ENCODE results near the gene ST6GALNAC5.

Gene ST6GALNAC5

GRCh38 chr1:77056525-77056924 is 189.2 kb downstream of the ST6GALNAC5 start:
- no peak for DNase-seq

GRCh38 chr1:77057994-77058585 is 190.8 kb downstream of the ST6GALNAC5 start:
- no peak for DNase-seq

- no peak for DNase-seq
Observed at GRCh38 chr1:77060000-77060399, 192.7 kb downstream of the ST6GALNAC5 start.

DNA sequence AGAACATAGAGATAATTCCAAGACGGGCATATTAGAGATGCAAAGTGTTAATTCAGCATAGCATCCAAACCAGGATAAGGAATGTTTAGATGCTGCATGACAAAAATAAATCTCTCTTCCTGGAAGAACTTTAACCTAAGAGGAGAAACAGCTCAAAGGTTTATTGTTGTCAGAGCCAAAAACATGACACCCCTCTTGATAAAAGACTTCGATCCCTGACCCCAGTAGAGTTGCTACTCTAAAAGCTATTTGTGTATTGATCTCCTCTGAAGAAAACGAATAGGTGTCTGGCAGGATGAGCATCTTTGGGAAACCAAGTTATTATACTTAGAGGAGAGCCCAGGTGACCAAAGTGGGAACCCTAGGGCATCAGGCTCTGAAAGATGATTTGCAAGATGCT is 193.9 kb downstream of the ST6GALNAC5 start:
- no peak for DNase-seq

- DNase-seq: no peak
Observed at GRCh38 chr1:77063118-77063517, 195.8 kb downstream of the ST6GALNAC5 start.

GRCh38 chr1:77064246-77064645 is 197.0 kb downstream of the ST6GALNAC5 start:
- no peak for DNase-seq

GRCh38 chr1:77065693-77066342 is 198.5 kb downstream of the ST6GALNAC5 start:
- DNase-seq: no peak

DNA sequence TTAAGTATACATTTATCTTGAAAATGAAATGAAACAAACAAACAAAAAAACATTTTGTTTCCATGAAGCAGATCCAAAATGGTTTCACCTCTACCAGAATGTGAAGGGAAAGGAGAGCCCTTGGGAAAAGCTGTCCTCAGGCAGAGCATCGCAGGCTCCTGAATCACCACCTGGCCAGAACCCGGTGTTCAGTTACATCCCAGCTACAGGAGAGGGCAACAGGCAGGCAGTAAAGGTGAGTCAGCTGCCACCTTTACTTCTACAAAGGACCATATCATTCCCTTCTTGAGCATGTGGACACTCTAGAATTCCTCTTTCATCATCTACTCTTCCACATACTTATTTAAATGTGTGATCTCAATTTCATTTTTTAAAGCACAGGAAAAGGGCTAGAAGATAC is 200.7 kb downstream of the ST6GALNAC5 start:
- DNase-seq: no peak

GRCh38 chr1:77076759-77077158 is 209.5 kb downstream of the ST6GALNAC5 start:
- DNase-seq: no peak

DNA sequence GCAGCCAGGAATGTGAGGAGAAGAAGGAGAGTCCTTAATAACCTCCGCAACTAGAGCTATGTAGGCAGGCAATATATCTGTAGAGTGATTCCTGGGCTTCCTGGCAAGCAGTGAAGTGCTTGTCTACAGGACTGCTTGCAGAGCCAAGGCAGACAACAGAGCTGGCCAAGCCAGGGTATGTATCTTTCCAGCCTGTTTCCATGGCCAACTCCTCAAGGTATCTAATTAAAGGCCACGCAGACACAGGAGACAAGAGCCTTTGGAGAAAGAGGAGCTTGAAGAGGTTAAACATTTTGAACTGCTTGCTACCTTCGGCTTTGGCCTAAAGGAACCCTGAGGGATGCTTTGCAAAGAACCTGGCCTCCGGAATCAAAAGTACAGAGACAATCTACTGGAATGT is 214.6 kb downstream of the ST6GALNAC5 start:
- DNase-seq: no peak

- no peak for DNase-seq
Observed at GRCh38 chr1:77084457-77084856, 217.2 kb downstream of the ST6GALNAC5 start.

DNA sequence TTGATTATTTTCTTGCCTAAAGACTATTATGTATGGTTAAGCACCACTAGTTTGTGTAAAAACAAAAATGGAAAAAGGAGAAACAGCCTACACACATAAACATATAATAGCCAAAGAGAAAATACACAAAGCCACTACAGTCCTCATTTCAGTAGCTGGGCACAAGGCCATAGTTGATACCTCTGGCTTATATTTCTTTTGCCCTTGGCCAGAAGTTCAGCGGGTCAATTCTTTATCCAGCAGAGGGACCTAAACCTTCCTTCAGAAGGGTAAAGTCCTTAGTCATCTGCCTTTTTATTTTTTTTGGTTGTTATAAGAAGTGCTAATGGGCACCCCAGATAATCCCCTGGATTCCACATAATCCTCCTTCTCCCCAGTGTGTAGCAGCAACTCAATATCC is 217.8 kb downstream of the ST6GALNAC5 start:
- no peak for DNase-seq

- DNase-seq: no peak
Observed at GRCh38 chr1:77089756-77090155, 222.5 kb downstream of the ST6GALNAC5 start.

DNA sequence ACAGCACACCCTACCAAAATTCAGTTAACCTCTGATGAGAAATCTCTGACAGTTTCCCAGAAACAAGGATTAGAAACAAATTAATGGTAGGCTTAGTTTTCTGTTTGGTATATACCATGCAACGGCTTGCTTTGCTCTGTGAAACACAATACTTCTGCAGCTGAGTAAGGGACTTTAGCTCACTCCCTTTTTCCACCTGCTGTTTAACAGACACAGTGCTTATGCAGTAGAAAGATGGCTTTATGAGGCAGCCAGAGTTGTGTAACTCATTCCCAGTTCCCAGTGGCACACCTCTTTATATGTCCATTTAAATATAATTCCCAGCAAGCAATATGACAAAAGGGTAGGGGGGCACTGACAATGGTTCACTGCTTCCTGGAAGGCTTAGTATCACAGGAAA is 228.0 kb downstream of the ST6GALNAC5 start:
- DNase-seq: no peak

GRCh38 chr1:77096496-77097255 is 229.4 kb downstream of the ST6GALNAC5 start:
- no peak for DNase-seq

DNA sequence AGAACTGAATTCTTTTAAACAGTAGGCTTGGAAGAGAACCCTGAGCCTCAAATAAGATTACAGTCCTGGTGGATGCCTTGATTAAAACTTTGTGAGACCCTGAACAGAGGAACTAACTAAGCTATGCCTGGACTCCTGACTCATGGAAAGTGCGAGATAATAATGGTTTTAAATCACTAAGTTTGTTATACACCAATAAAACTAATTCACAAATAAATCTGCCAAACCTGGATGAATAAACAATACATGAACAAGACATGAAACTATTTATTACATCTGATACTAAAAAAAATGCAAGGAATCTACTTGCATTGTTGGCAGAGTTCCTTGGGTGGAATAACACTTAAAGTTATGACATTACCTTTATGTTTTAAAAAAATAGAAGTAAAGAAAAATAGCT is 233.6 kb downstream of the ST6GALNAC5 start:
- no peak for DNase-seq

DNA sequence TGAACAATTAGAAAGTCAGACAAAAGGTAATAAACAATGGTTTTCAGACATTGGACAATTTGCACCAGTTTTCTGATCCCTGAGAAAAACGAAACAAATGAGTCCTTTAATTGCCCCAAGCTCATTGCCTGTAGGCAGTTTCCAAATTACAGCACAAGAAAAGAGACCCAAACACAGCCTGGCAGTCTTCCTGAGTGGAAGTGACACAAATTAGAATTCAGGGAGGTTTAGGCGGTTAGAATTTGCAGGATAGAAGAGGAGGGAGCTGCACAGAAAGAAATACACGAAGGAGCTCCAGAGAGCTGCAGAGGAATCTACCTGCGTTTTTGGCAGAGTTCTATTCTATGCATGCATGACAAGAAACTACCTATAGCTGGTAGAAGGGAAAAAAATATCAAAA is 236.2 kb downstream of the ST6GALNAC5 start:
- no peak for DNase-seq

DNA sequence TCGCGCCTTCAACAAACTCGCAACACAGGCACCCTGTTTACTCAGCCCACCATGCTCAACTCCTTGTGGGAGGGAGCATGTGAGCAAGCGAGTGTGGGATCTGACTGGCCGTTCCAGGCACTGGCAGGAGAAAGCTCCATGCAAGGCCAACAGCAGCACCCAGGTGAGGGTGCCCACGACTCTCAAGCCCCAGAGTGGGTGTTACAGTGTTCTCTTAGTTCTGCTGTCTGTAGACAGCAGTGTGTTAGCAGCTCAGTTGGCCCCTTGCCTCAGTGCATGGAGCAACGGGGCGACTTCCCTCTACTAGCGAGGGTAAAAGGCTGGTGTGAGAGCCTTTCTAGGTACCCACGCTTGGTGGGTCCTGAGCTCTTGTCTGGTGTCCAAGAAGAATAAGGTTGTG is 237.4 kb downstream of the ST6GALNAC5 start:
- DNase-seq: no peak
